CD4-positive, alpha-beta memory T cell (primary cell): ENCODE measurements around the gene BRINP2. TPM values are rescaled to one million over a fixed set of nuclear protein-coding genes. Genes with fewer than 3 reads are reported as not detected.

ENCODE experiments used
- CTCF ChIA-PET: fragments of 350-600 bp; sonication (Branson Sonifier 250); formaldehyde crosslinking; loops from one replicate; lab custom pipeline; 2021; ENCODE audit warnings: inconsistent platforms; ENCODE audit not compliant: partially characterized antibody; lab: Charles Lee
- POLR2A ChIA-PET: fragments of 350-600 bp; sonication (Branson Sonifier 250); formaldehyde crosslinking; loops from one replicate; lab custom pipeline; 2021; ENCODE audit not compliant: partially characterized antibody; lab: Charles Lee
- DNase-seq, 5 donors: peaks; one replicate each; pipeline versions ENCODE4 v3.0.0 to v3.0.0-alpha.2; 2020 to 2022; ENCODE audit warnings: mixed read lengths in 1 of 5
- H3K27ac ChIP-seq: one replicate; pipeline ENCODE4 v1.7.0; 2013; ENCODE audit warnings: low read depth, low read length
- H3K27me3 ChIP-seq: 2 replicates; pipeline ENCODE4 v1.7.0; 2013; ENCODE audit warnings: mild to moderate bottlenecking, low read length, moderate library complexity; ENCODE audit not compliant: insufficient read depth
- H3K36me3 ChIP-seq: 2 replicates; pipeline ENCODE4 v1.7.0; 2013; ENCODE audit warnings: mild to moderate bottlenecking, low read length, moderate library complexity; ENCODE audit not compliant: insufficient read depth
- H3K4me1 ChIP-seq: 2 replicates; pipeline ENCODE4 v1.7.0; 2013; ENCODE audit warnings: mild to moderate bottlenecking, low read length, moderate library complexity; ENCODE audit not compliant: insufficient read depth
- H3K4me3 ChIP-seq, 2 donors: one replicate each; pipeline ENCODE4 v1.7.0; 2013; ENCODE audit warnings: low read length in 2 of 2, mild to moderate bottlenecking in 1 of 2
- H3K9me3 ChIP-seq, 2 donors: one replicate each; pipeline ENCODE4 v1.7.0; 2013; ENCODE audit warnings: low read length in 2 of 2, control low read depth in 1 of 2; ENCODE audit not compliant: control insufficient read depth in 1 of 2
- H3K27ac Mint-ChIP-seq, 7 donors: one replicate each; pipeline ENCODE4 v1.8.0; 2020 to 2021; ENCODE audit warnings: mixed read lengths in 7 of 7, mild to moderate bottlenecking in 6 of 7, inconsistent platforms in 3 of 7, moderate library complexity in 3 of 7
- H3K27me3 Mint-ChIP-seq, 2 donors: one replicate each; pipeline ENCODE4 v1.8.0; 2020 to 2021; ENCODE audit warnings: mixed read lengths in 2 of 2
- H3K36me3 Mint-ChIP-seq, 2 donors: one replicate each; pipeline ENCODE4 v1.8.0; 2020 to 2021; ENCODE audit warnings: mixed read lengths in 2 of 2, inconsistent platforms in 1 of 2, mild to moderate bottlenecking in 1 of 2
- H3K4me1 Mint-ChIP-seq, 4 donors: one replicate each; pipeline ENCODE4 v1.8.0; 2020 to 2021; ENCODE audit warnings: mixed read lengths in 4 of 4, mild to moderate bottlenecking in 1 of 4
- H3K4me3 Mint-ChIP-seq, 8 donors: one replicate each; pipeline ENCODE4 v1.8.0; 2020 to 2021; ENCODE audit warnings: mixed read lengths in 8 of 8, mild to moderate bottlenecking in 7 of 8, moderate library complexity in 6 of 8, inconsistent platforms in 3 of 8
- H3K9me3 Mint-ChIP-seq, 8 donors: one replicate each; pipeline ENCODE4 v1.8.0; 2020 to 2021; ENCODE audit warnings: mixed read lengths in 8 of 8, mild to moderate bottlenecking in 5 of 8, inconsistent platforms in 3 of 8, moderate library complexity in 1 of 8
- intact Hi-C: fragments of 100-400 bp; cut with micrococcal nuclease; formaldehyde crosslinking; loops from one replicate; pipeline ENCODE4 v1.15.1; 2023
- polyA plus RNA-seq, 2 donors: library from polyadenylated mRNA; unstranded; fragments of 300-500 nt; fragmentation: Illumina TruSeq; gene quantifications; one replicate each; pipeline ENCODE4 v1.2.3, GENCODE V29; 2021
- total RNA-seq, 2 experiments: library from RNA; stranded (reverse); gene quantifications; one replicate each; pipeline ENCODE4 v1.2.3, GENCODE V29; 2021

The BRINP2 gene
- total RNA-seq: not detected
- polyA plus RNA-seq: not detected

- H3K9me3 ChIP-seq: no peaks in the 10 kb centered on the region
- POLR2A ChIA-PET: no interaction called here
- Mint-ChIP-seq H3K36me3 (no peaks in the 10 kb centered on the region), H3K27me3 (peaks cover 11 to 12% of the 10 kb centered on the region in 2 donors), H3K27ac (no peak within 1 kb of the TSS), H3K4me3 (no peak within 1 kb of the TSS), H3K9me3 (peaks cover 0 to 7% (median 3%) of the 10 kb centered on the region in 8 donors), H3K4me1 (peaks cover 0 to 2% (median 0%) of the 10 kb centered on the region in 4 donors)
- no peak for DNase-seq
- H3K36me3 ChIP-seq: no peaks in the 10 kb centered on the region
- intact Hi-C loops: no loop called here
- H3K4me1 ChIP-seq: no peaks in the 10 kb centered on the region
- no peak within 1 kb of the TSS for H3K4me3 ChIP-seq
- no peak within 1 kb of the TSS for H3K27ac ChIP-seq
- no peaks in the 10 kb centered on the region for H3K27me3 ChIP-seq
- CTCF ChIA-PET: no interaction called here
Observed at GRCh38 chr1:177170756-177171535, at the start of gene BRINP2. BRINP2 (plus strand) TSS chr1:177170958; CDS start chr1:177229877, 58,919 bp downstream.

DNA sequence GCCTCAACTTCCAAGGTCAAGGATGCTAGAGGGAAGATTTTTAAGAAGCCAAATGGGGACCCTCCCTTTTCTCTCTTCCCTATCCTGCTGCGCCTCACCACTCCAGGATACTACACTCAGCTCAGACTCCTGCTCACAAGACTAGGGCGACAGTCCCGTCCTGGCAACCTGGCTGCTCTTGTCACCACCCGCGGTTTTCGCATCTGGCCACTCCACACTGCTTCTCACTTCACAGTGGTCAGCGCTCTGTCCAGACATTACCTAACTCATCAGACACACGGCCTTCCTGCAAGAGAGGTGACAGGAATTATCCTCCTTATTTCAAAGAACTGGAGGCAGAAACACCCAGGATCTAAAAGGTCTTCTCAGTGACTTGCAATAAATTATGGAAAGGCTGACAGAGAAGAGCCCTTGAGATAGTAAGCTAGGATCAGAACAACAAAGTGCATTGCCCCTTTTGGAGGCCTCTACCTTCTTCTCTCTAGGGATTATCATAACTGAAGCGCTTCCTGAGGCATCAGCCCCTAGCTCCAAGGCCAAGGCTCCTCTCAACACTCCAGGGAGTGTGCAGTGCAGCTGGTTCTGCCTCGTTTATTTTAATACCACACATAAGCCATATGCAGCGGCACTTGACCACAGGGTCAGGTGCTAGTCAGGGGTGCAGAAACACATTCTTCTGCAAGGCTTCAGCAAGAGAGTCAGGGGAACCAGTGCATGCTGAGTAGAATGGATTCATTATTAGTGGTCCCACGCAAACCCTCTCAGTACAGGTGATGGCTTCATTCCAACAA is 48.1 kb upstream of the BRINP2 start:
- H3K4me3 Mint-ChIP-seq: no peak overlapping the region
- intact Hi-C loops: no loop called here
- no peaks in the 10 kb centered on the region for H3K36me3 Mint-ChIP-seq
- no peaks in the 10 kb centered on the region for H3K4me1 Mint-ChIP-seq
- Histone ChIP-seq H3K36me3 (no peaks in the 10 kb centered on the region), H3K4me1 (no peaks in the 10 kb centered on the region), H3K27ac (no peak overlapping the region), H3K27me3 (no peaks in the 10 kb centered on the region), H3K9me3 (no peaks in the 10 kb centered on the region), H3K4me3 (no peak overlapping the region)
- H3K27ac Mint-ChIP-seq: no peak overlapping the region
- CTCF ChIA-PET: no interaction called here
- H3K27me3 Mint-ChIP-seq: no peaks in the 10 kb centered on the region
- H3K9me3 Mint-ChIP-seq: peaks cover 0 to 5% (median 1%) of the 10 kb centered on the region in 8 donors
- POLR2A ChIA-PET: no interaction called here
- DNase-seq: no peak

- Histone ChIP-seq H3K27me3 (no peaks in the 10 kb centered on the region), H3K4me3 (no peak overlapping the region), H3K36me3 (no peaks in the 10 kb centered on the region), H3K4me1 (no peaks in the 10 kb centered on the region), H3K9me3 (no peaks in the 10 kb centered on the region), H3K27ac (no peak overlapping the region)
- intact Hi-C loops: no loop called here
- Mint-ChIP-seq H3K9me3 (peaks cover 0 to 5% (median 1%) of the 10 kb centered on the region in 8 donors), H3K27me3 (no peaks in the 10 kb centered on the region), H3K4me1 (no peaks in the 10 kb centered on the region), H3K4me3 (no peak overlapping the region), H3K27ac (no peak overlapping the region), H3K36me3 (no peaks in the 10 kb centered on the region)
- CTCF ChIA-PET: no interaction called here
- no peak for DNase-seq
- POLR2A ChIA-PET: interaction anchor here (0.5 kb wide), 1 partner anchor 14 kb away, joined by 3 read pairs; no protein-coding TSS in a partner anchor
Observed at GRCh38 chr1:177124577-177125278, 46.0 kb upstream of the BRINP2 start.

- no peak overlapping the region for H3K27ac ChIP-seq
- POLR2A ChIA-PET: no interaction called here
- H3K9me3 Mint-ChIP-seq: peaks cover 0 to 3% (median 0%) of the 10 kb centered on the region in 8 donors
- no peaks in the 10 kb centered on the region for H3K4me1 Mint-ChIP-seq
- no peaks in the 10 kb centered on the region for H3K27me3 ChIP-seq
- no peaks in the 10 kb centered on the region for H3K27me3 Mint-ChIP-seq
- H3K4me3 ChIP-seq: no peak overlapping the region
- H3K36me3 ChIP-seq: no peaks in the 10 kb centered on the region
- H3K27ac Mint-ChIP-seq: no peak overlapping the region
- CTCF ChIA-PET: no interaction called here
- no peaks in the 10 kb centered on the region for H3K9me3 ChIP-seq
- no peaks in the 10 kb centered on the region for H3K36me3 Mint-ChIP-seq
- H3K4me1 ChIP-seq: no peaks in the 10 kb centered on the region
- no peak overlapping the region for H3K4me3 Mint-ChIP-seq
- intact Hi-C loops: no loop called here
- DNase-seq: no peak
Observed at GRCh38 chr1:177126267-177126666, 44.5 kb upstream of the BRINP2 start.

GRCh38 chr1:177128665-177129281 is 42.0 kb upstream of the BRINP2 start:
- H3K4me3 Mint-ChIP-seq: no peak overlapping the region
- H3K4me1 Mint-ChIP-seq: no peaks in the 10 kb centered on the region
- no peak for DNase-seq
- no peak overlapping the region for H3K27ac Mint-ChIP-seq
- H3K4me3 ChIP-seq: no peak overlapping the region
- H3K27me3 ChIP-seq: no peaks in the 10 kb centered on the region
- CTCF ChIA-PET: no interaction called here
- H3K9me3 ChIP-seq: no peaks in the 10 kb centered on the region
- H3K27me3 Mint-ChIP-seq: no peaks in the 10 kb centered on the region
- no peaks in the 10 kb centered on the region for H3K36me3 ChIP-seq
- H3K9me3 Mint-ChIP-seq: peaks cover 0 to 2% (median 0%) of the 10 kb centered on the region in 8 donors
- H3K27ac ChIP-seq: no peak overlapping the region
- POLR2A ChIA-PET: no interaction called here
- no peaks in the 10 kb centered on the region for H3K4me1 ChIP-seq
- H3K36me3 Mint-ChIP-seq: no peaks in the 10 kb centered on the region
- intact Hi-C loops: no loop called here

GRCh38 chr1:177130451-177130945 is 40.3 kb upstream of the BRINP2 start:
- POLR2A ChIA-PET: no interaction called here
- intact Hi-C loops: no loop called here

More at GRCh38 chr1:177130451-177130945, 40.3 kb upstream of the BRINP2 start:
- H3K4me1 ChIP-seq: no peaks in the 10 kb centered on the region
- H3K9me3 ChIP-seq: no peaks in the 10 kb centered on the region
- H3K36me3 ChIP-seq: no peaks in the 10 kb centered on the region
- no peaks in the 10 kb centered on the region for H3K36me3 Mint-ChIP-seq
- no peak overlapping the region for H3K27ac Mint-ChIP-seq
- H3K4me1 Mint-ChIP-seq: no peaks in the 10 kb centered on the region
- H3K27ac ChIP-seq: no peak overlapping the region
- DNase-seq: no peak
- no peak overlapping the region for H3K4me3 Mint-ChIP-seq
- no peaks in the 10 kb centered on the region for H3K27me3 ChIP-seq
- no peak overlapping the region for H3K4me3 ChIP-seq
- CTCF ChIA-PET: no interaction called here
- H3K9me3 Mint-ChIP-seq: peaks cover 0 to 4% (median 0%) of the 10 kb centered on the region in 8 donors
- H3K27me3 Mint-ChIP-seq: no peaks in the 10 kb centered on the region
